Fibroblast of the conjunctiva (primary cell): ENCODE measurements around the gene CEMP1.
"Not testable (repeated sequence)": the region's sequence is repeated elsewhere in the genome, so short reads cannot be mapped to it uniquely, and the experiment has no call there.

Source experiments
- DNase-seq: peaks from one replicate; pipeline ENCODE4 v3.0.0-alpha.2; 2010; ENCODE audit warnings: low read depth

Gene CEMP1

GRCh38 chr16:2535625-2536013, 4.4 kb upstream of the CEMP1 start:
- no peak for DNase-seq

GRCh38 chr16:2534335-2534734, 3.1 kb upstream of the CEMP1 start:
- not testable (repeated sequence) for DNase-seq

- DNase-seq: no peak
Measured at GRCh38 chr16:2533912-2534311, 2.7 kb upstream of the CEMP1 start.

- not testable (repeated sequence) for DNase-seq
Measured at GRCh38 chr16:2533142-2533755, 2.0 kb upstream of the CEMP1 start.

- DNase-seq: no peak
Measured at GRCh38 chr16:2532494-2533141, 1.4 kb upstream of the CEMP1 start.

- DNase-seq: peak; percentile 95
Measured at GRCh38 chr16:2531696-2532493, 687 bp upstream of the CEMP1 start.

- no peak for DNase-seq
Measured at GRCh38 chr16:2530629-2531318, 434 bp downstream of the CEMP1 start.

GRCh38 chr16:2529961-2530628, 1.1 kb downstream of the CEMP1 start:
- no peak for DNase-seq

GRCh38 chr16:2529061-2529931, 1.9 kb downstream of the CEMP1 start:
- no peak for DNase-seq

GRCh38 chr16:2528161-2529060, 2.8 kb downstream of the CEMP1 start:
- DNase-seq: no peak

GRCh38 chr16:2527784-2528100, 3.5 kb downstream of the CEMP1 start:
- no peak for DNase-seq

GRCh38 chr16:2527071-2527783, 4.0 kb downstream of the CEMP1 start:
- DNase-seq: no peak

- no peak for DNase-seq
Measured at GRCh38 chr16:2526135-2526534, 5.1 kb downstream of the CEMP1 start.

GRCh38 chr16:2524339-2524938, 6.8 kb downstream of the CEMP1 start:
- DNase-seq: no peak

GRCh38 chr16:2523801-2524231, 7.4 kb downstream of the CEMP1 start:
- no peak for DNase-seq

GRCh38 chr16:2520784-2521531, 10.2 kb downstream of the CEMP1 start:
- no peak for DNase-seq

GRCh38 chr16:2520097-2520783, 11.0 kb downstream of the CEMP1 start, which contains the start of gene AMDHD2:
AMDHD2 (plus strand) TSS chr16:2520371; CDS start chr16:2520459, 88 bp downstream.
- peak; percentile 83 for DNase-seq

GRCh38 chr16:2519711-2520080, 11.5 kb downstream of the CEMP1 start:
- DNase-seq: no peak
